Vagina (tissue), 2 donors: ENCODE data around the gene SFXN4. TPM values are rescaled to one million over a fixed set of nuclear protein-coding genes. Genes with fewer than 3 reads are reported as not detected.
"Not testable (repeated sequence)": the region's sequence is repeated elsewhere in the genome, so short reads cannot be mapped to it uniquely, and the experiment has no call there.

ENCODE experiments used
- DNase-seq, 2 donors: peaks; one replicate each; pipeline ENCODE4 v3.0.0-alpha.2; 2017; ENCODE audit errors: extremely low spot score in 2 of 2
- H3K27ac ChIP-seq: fragments of 200-600 bp; sonication (generic); one replicate; pipeline ENCODE4 v1.5.1; 2019
- H3K27me3 ChIP-seq: fragments of 200-600 bp; sonication (generic); one replicate; pipeline ENCODE4 v1.5.1; 2019
- H3K36me3 ChIP-seq, 2 donors: fragments of 200-600 bp; sonication (generic); one replicate each; pipeline ENCODE4 v1.5.1; 2017 to 2019
- H3K4me1 ChIP-seq: fragments of 200-600 bp; sonication (generic); one replicate; pipeline ENCODE4 v1.5.1; 2019
- H3K4me3 ChIP-seq, 2 donors: fragments of 200-600 bp; sonication (generic); 1 replicate in 1 of 2; 2 replicates in 1 of 2; pipeline ENCODE4 v1.5.1; 2016 to 2019
- H3K9me3 ChIP-seq: fragments of 200-600 bp; sonication (generic); one replicate; pipeline ENCODE4 v1.5.1; 2019
- CTCF ChIP-seq, 3 experiments: fragments of 450-650 bp in 2 of 3; fragments of 200-600 bp in 1 of 3; sonication (generic) in 1 of 3; IDR thresholded peaks; one replicate each; pipeline ENCODE4 v1.5.1; 2017 to 2019; ENCODE audit warnings: antibody characterized with exemption in 3 of 3, mild to moderate bottlenecking in 2 of 3, moderate library complexity in 2 of 3
- POLR2A ChIP-seq, 2 donors: fragments of 450-650 bp; IDR thresholded peaks; one replicate each; pipeline ENCODE4 v1.6.1; 2017; ENCODE audit warnings: antibody characterized with exemption in 2 of 2, mild to moderate bottlenecking in 2 of 2, moderate library complexity in 2 of 2
- POLR2AphosphoS5 ChIP-seq, 2 donors: sonication (generic); formaldehyde crosslinking; IDR thresholded peaks; one replicate each; pipeline ENCODE4 v1.9.0; 2017; ENCODE audit warnings: antibody characterized with exemption in 2 of 2, mild to moderate bottlenecking in 2 of 2, low read depth in 1 of 2; ENCODE audit not compliant: insufficient read depth in 1 of 2
- intact Hi-C: fragments of 100-400 bp; cut with DNase I; formaldehyde crosslinking; loops from one replicate; pipeline ENCODE4 v1.15.1; 2023
- total RNA-seq: library from RNA; depleted of rRNA; stranded (reverse); fragments of >200 nt; gene quantifications from one replicate; pipeline ENCODE4 v1.2.3, GENCODE V29; 2016

SFXN4 gene
- total RNA-seq, 1 donor from 2014 or later: 12.3 TPM

DNA sequence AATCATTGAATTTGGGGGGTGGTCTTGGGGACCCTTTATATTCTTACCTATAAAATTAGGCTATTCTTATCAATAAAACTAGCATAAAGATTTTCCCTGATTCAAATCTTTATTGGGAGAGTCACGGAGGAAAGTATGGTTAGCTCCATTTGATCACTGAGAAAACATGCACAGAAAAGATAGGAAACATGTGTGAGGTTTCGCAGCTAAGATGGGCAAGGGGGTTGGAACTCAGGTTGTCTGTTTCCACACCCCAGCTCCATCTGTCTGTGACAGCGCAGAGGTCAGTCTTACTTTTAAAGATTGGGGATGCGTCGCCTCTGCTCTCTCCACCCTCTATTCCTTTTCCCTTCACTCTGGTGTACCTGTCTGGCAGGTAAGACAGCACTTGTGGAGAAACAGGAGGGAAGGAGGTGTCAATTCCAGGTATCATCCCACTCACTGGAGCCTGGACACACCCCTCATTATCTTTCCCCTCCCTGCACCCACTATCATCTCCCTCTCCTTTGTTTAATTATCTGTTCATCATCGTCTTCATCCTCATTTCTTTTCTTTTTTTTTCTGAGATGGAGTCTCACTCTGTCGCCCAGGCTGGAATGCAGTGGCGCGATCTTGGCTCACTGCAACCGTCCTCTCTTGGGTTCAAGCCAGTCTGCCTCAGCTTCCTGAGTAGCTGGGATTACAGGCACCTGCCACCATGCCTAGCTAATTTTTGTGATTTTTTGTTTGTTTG, 64.0 kb downstream of the SFXN4 start:
- Histone ChIP-seq H3K36me3 (no peaks in the 10 kb centered on the region), H3K4me1 (peaks cover 25% of the 10 kb centered on the region), H3K27ac (peak overlapping the region; percentile 75), H3K4me3 (no peak overlapping the region), H3K27me3 (no peaks in the 10 kb centered on the region), H3K9me3 (no peaks in the 10 kb centered on the region)
- intact Hi-C loops: no loop called here
- no peak for DNase-seq
- TF ChIP-seq POLR2AphosphoS5 (IDR thresholded peaks at IDR 0.05; ENCODE audit: insufficient read depth in 1 of 2, low read depth in 1 of 2) (no peak), POLR2A (IDR thresholded peaks at IDR 0.05) (no peak), CTCF (IDR thresholded peaks at IDR 0.05) (no peak)

DNA sequence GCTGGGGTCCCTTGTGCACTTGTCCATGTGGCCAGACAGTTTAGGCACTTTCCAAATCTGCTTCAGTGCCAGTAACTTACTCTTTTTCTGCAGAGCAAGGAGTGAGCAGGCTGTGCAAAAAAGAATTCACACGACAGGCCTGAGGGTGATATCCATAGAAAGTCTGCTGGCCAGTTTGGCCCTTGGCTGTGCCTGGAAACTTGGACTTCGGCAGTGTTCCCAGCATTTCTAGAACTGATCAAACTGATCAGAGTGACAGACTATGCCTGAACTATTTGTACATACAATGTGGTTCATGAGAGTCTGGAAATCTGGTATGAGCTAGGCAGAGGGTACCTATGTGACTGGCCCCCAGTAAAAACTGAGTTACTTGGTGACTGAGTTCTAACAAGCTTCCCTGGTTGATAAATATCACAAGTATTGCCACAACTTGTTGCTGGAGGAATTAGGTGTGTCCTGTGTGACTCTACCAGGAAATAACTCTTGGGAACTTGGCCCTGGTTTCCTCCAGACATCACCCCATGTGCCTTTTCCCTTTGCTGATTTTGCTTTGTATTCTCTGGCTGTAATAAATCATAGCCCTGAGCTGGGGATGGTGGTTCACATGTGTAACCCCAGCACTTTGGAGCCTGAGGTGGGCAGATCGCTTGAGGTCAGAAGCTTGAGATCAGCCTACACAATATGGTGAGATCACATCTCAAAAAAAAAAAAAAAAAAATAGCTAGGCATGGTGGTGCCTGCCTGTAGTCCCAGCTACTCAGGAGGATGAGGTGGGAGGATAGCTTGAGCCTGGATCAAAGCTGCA, 64.9 kb downstream of the SFXN4 start:
- TF ChIP-seq POLR2A (IDR thresholded peaks at IDR 0.05) (no peak), POLR2AphosphoS5 (IDR thresholded peaks at IDR 0.05; ENCODE audit: insufficient read depth in 1 of 2, low read depth in 1 of 2) (peak in 1 of 2 donors; percentile 79)
- H3K9me3 ChIP-seq: no peaks in the 10 kb centered on the region
- no peaks in the 10 kb centered on the region for H3K36me3 ChIP-seq
- intact Hi-C loops: no loop called here
- H3K27ac ChIP-seq: peak overlapping the region; percentile 75
- no peaks in the 10 kb centered on the region for H3K27me3 ChIP-seq
- no peak overlapping the region for H3K4me3 ChIP-seq
- H3K4me1 ChIP-seq: peaks cover 22% of the 10 kb centered on the region
- no peak for DNase-seq

GRCh38 chr10:119098576-119098975, 66.9 kb downstream of the SFXN4 start:
- TF ChIP-seq POLR2A (IDR thresholded peaks at IDR 0.05) (no peak), CTCF (IDR thresholded peaks at IDR 0.05) (no peak)
- no peaks in the 10 kb centered on the region for H3K27me3 ChIP-seq
- H3K4me1 ChIP-seq: peaks cover 9% of the 10 kb centered on the region
- intact Hi-C loops: no loop called here
- H3K27ac ChIP-seq: no peak overlapping the region
- H3K9me3 ChIP-seq: no peaks in the 10 kb centered on the region
- no peaks in the 10 kb centered on the region for H3K36me3 ChIP-seq
- H3K4me3 ChIP-seq: no peak overlapping the region
- no peak for DNase-seq

DNA sequence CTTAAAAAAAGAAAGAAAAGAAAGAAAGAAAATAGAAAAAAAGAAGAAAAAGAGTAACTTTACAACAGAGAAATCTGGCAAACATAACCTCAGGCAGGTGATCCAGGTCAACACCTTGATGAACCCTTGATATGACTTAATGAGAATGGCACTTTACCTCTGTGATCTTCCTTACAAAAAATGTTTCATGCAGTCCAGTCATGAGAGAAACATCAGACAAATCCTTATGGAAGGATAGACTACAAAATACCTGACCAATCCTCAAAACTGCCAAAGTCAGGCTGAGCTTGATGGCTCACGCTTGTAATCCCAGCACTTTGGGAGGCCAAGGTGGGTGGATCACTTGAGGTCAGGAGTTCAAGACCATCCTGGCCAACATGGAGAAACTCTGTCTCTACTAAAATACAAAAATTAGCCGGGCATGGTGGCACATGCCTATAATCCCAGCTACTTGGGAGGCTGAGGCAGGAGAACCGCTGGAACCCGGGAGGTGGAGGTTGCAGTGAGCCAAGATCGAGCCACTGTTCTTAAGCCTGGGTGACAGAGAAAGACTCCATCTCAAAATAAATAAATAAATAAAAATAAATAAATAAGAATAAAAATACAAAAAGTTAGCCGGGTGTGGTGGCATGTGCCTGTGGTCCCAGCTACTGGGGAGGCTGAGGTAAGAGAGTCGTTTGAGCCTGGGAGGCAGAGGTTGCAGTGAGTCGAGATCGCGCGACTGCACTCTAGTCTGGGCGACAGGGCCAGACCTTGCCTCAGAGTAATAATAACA, 68.7 kb downstream of the SFXN4 start:
- H3K27ac ChIP-seq, intact Hi-C loops, H3K9me3 ChIP-seq, H3K36me3 ChIP-seq, DNase-seq, H3K27me3 ChIP-seq, H3K4me1 ChIP-seq, H3K4me3 ChIP-seq: not testable (repeated sequence)

GRCh38 chr10:119095640-119096039, 69.9 kb downstream of the SFXN4 start:
- Histone ChIP-seq H3K27ac (no peak overlapping the region), H3K27me3 (no peaks in the 10 kb centered on the region), H3K4me3 (no peak overlapping the region), H3K36me3 (no peaks in the 10 kb centered on the region), H3K4me1 (peaks cover 6% of the 10 kb centered on the region), H3K9me3 (no peaks in the 10 kb centered on the region)
- intact Hi-C loops: no loop called here
- TF ChIP-seq CTCF (IDR thresholded peaks at IDR 0.05) (no peak), POLR2AphosphoS5 (IDR thresholded peaks at IDR 0.05; ENCODE audit: insufficient read depth in 1 of 2, low read depth in 1 of 2) (no peak), POLR2A (IDR thresholded peaks at IDR 0.05) (no peak)
- DNase-seq: no peak
